IPS-NIHi7 (cell line): Measurements from ENCODE around the gene STAT4.

Experiments used
- DNase-seq: peaks from one replicate; pipeline ENCODE4 v3.0.0; 2012; ENCODE audit warnings: mixed read lengths; ENCODE audit errors: extremely low spot score

STAT4 gene

DNA sequence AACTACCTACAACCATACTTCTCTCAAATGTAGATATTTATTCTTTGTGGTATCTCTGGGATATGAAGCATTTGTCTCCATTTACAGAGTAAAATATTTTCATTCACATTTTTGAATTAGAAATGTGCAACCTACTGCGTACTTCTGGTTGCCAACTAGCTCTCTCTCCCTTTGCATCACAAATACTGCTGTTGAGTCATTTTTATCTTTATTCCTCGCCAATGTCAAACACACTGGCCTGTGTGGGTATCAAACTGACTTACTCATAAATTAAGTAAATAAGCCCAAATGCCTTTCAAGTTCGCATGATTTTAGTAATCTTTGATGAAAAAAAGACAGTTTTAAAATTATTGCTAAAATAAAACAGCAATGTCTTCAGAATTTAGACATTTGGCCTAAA, 67.3 kb downstream of the STAT4 start:
- DNase-seq: no peak

DNA sequence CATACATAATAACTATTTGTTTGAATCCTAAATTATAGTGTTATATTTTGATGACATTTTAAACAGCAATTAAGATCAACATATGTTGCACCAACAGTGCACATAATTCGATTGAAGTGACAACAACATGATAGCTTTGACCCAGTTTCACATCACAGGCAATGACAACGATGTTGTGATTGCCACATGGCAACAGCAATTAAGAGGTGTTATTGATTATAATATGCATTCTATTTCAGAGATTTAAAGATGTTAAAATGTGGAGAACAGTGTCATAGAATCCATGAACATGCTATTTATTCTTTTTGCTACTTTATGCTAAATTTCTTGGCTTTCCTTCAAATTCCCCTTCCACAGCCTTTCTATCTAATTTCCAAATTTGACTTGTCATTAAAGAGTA, 68.5 kb downstream of the STAT4 start:
- DNase-seq: no peak

- no peak for DNase-seq
Observed at GRCh38 chr2:191081411-191082155, 69.2 kb downstream of the STAT4 start.

DNA sequence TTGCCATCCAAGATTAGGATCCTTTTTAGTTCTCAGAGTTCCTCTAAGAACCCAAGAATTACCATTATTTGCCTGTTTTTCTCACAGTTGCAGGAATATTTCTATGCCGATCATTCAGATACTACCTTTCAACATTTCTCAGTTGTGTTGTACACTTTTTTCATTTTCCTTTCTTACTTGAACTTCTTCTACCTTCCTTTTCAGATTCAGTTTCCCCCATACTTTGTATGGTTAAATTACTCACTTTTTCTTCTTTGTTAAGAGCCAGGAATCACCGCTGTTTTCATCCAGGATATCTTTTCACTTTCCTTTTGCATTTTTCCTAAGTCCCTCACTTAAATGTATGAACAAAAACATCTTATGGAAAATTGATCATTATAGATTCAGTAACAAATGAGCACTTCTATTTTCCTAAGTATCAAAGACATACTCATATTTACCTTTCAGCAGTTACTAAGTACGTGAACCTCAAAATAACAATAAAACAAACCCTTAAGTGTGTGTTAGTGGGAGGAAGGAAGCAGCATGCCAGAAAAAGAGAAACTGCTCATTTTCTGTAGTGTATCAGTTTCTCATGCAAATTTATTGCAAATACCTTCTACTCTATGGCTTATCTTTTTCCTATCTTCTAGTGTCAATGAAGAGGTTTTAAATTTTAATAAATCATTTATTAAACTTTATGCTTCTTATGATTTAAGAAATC, 72.5 kb downstream of the STAT4 start:
- DNase-seq: no peak

- no peak for DNase-seq
Observed at GRCh38 chr2:191070276-191070675, 80.5 kb downstream of the STAT4 start.

DNA sequence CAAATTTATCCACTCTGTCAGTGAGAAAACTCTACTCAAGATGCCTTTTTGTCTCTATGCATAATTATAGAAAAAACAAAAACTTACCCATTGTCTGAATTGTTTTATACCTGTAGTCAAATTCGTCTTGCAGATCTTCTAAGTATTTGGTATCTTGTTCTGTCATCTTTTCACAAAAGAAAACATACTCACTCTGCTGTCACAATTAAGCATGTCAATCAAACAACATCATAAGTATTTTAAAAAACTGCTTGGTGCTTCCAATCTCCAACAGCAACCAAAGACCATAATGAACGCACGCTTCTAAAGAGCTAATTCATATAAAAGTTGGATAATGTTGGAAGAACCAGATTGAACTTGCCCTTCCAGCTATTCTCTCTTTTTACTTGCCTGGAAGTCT, 81.2 kb downstream of the STAT4 start:
- DNase-seq: no peak

GRCh38 chr2:191066919-191067233, 83.9 kb downstream of the STAT4 start:
- no peak for DNase-seq

DNA sequence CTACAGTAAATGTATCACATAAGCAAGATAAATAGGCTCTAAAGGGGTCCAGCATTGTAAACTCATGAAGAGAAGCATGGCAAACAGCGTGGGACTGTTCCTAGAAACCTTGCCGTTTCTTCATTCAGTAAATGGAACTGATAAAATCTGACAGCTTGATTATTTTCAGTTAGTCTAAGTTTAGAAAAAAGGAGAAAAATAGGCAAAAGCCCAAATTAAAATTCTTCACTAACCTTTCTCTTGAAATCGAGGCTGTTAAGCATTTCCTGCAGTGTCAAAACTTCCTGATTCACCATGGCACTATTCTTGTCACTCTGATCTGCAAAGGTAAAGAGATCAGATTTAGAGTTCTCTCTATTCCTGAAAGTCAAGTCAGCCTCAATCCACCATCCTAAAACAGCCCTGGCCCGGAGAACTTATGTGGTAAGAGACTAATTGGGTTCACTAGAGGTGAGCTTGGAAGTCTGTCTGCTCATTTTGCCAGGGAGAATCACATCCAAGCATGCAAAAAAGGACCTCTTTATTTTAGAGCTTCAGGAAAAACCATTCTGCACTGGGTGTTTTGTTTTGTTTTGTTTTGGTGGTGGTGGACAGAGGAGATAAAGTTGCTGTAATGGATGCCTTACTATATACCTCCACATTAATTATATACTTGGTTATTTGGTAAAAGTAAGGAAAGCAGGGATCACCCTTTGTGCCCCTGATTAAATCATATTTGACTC, 84.4 kb downstream of the STAT4 start:
- no peak for DNase-seq

- no peak for DNase-seq
Observed at GRCh38 chr2:191065785-191066184, 85.0 kb downstream of the STAT4 start.

GRCh38 chr2:191064590-191064989, 86.2 kb downstream of the STAT4 start:
- DNase-seq: no peak

DNA sequence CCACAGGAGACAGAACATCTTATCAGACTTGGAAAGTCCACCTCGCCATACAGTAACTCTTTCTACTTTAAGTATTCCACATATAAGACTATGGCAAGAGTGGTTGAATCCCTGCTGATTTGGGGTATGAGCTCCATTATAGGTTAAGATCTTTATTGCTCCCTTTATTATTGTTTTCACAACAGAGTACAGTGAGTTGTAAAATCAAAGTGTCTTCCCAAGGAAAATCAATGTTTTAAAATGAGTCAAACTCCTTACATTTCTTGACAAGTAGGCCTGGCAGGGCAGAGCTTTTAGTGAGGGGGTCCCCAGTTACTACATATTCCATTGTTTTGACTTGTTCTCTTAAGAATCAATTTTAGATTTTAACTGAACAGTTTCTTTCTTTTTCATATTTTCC, 87.2 kb downstream of the STAT4 start:
- DNase-seq: no peak

DNA sequence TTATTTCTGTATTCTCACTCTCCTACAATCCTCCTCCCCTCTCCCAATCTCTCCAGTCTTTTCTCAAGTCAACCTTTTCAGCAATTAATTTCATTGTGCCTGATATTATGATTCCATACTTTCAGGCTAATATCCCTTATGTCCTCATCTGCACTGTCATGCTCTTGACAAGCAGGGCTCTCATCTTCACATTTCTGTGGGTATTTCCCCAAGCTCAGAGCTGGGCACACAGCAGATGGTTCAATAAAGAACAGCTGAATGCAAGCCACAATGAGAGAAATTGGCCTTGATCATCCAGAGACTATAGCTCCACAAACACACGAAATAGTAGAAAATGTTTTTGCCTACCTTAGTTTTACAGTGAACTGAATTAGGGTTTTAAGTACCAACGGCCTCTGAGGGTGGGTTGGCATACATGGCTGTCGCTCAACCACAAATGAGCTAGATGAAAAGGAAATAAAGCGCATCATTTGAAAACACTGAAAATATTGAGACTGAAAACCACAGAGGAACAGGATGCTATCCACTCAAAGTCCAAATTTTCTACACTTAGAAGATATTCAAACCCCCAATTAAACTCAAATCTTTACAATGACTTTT, 89.3 kb downstream of the STAT4 start:
- DNase-seq: no peak

- DNase-seq: no peak
Observed at GRCh38 chr2:191059308-191059707, 91.5 kb downstream of the STAT4 start.

- DNase-seq: no peak
Observed at GRCh38 chr2:191056228-191056627, 94.6 kb downstream of the STAT4 start.

DNA sequence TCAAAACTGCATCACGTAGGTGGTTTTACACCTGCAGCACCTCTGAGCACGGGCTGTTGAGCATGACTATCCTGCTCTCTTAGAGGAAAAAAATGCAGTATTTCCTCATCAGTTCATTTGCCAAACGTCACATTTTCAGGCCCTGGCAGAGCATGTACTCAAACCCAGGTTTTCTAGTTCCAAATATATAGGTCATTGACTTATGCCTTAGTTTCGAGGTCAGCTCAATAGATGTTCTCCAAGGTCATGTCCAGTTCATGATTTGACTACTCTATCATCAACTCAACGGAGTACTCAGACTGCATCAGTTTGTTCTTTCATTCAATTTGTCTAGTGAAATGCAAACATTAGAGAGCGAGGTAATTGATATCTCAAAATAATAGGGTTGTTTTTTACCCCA, 97.5 kb downstream of the STAT4 start:
- DNase-seq: no peak

DNA sequence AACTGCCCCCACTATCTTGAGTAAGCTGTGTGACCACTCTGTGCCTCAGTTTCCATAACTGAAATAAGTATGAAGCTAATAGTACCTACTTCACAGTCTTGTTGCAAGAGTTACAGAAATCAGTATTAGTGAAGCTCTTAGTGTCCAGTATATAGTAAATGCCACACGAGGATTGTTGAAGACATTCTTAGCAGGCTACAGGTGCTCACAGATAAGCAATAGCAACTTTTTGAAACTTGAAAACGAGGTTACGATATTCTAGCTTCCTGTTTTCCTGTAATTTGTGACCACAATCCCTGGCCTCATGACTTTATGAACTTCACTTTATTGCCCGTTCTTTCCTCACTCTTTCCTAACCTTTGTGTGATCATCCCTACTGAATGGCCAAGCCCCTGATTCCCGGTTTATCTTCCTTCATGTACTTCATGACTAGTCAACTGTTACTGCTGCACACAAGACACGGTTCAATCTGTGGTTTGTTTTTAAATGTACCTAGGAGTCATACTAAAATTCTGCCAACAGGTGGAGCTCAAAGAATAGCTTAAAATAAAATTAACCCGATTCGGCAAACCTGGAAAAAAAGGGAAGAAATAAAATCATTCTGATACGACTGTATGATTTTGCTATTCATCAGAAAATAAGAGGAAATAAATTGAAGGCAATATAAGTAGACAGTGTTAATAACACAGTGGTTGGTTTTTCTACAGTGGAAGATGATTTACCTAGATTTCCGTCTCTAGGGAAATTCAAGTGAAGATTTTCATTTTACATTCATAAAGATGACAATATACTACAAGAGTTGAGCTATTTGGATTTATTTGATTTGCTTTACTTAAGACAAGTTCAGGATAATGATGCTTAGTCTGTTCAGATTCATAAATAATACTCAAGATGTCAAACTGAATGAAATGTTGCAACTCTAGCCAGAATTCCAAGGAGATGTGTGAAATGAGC, 98.7 kb downstream of the STAT4 start:
- peak; percentile 30 for DNase-seq

DNA sequence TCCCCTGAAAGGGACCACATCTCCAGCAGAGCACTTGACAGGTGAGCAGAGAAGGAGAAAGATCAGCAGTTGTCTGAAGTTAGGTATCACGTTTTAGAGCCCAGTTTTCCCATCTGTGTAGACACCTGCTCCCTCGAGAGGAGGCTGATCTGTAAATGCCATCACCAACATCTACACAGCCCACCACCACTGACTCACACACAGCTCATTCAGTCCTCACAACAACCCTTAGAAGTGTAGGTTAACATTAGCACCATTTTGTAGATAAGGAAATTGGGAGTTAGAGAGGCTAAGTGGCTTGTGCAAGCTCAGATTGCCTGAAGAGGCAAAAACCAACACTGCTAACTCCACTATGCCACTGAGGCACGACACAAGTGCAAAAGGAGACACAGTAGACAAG, 99.6 kb downstream of the STAT4 start:
- DNase-seq: no peak

- no peak for DNase-seq
Observed at GRCh38 chr2:191050640-191050987, 100.2 kb downstream of the STAT4 start.

GRCh38 chr2:191049728-191050639, 100.8 kb downstream of the STAT4 start:
- DNase-seq: no peak

DNA sequence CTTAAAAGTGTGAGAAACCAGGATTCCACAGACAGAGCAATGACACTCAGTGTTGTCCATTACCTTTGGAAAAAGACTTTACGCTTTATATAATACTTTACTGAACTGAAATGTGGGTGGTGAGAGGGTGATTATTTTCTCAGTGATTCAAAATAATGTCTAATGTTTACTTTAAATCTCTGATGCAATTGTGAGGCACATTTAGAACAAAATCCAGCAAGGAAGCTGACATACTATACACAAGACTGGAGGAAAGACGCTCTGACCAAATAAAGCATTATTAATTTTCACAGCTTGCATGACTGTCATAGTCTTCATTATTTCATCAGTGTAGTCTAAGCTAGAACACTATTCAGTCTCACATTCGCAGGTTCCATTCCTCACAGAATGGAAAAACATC, 102.7 kb downstream of the STAT4 start:
- no peak for DNase-seq

DNA sequence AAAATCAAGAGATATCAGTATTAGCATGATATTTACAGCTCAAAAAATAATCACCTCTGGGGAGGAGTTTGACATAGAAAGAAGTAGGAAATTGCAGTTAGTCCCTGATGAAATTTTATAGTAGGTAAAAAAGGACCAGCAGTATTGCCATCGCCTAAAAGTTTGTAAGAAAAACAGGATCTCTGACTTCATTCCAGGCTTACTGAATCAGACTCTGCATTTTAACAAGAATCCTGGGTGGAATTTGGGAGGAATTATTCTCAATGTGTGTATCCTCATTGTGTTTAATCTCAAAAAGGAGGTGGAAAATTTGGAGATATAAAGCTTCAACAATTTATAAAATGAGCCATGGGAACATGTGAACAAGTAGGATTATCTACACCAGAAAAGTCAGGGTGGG, 105.7 kb downstream of the STAT4 start:
- no peak for DNase-seq
